DMS153 treated with DMSO at 0.1 percent for 48 hours (cell line): ENCODE measurements around the gene SLC19A1.
"Not testable (repeated sequence)": the region's sequence is repeated elsewhere in the genome, so short reads cannot be mapped to it uniquely, and the experiment has no call there.

Experiments
- DNase-seq: peaks from one replicate; lab custom pipeline; 2025; ENCODE audit not compliant: unreplicated experiment; lab: John Stamatoyannopoulos, UW

Gene SLC19A1

DNA sequence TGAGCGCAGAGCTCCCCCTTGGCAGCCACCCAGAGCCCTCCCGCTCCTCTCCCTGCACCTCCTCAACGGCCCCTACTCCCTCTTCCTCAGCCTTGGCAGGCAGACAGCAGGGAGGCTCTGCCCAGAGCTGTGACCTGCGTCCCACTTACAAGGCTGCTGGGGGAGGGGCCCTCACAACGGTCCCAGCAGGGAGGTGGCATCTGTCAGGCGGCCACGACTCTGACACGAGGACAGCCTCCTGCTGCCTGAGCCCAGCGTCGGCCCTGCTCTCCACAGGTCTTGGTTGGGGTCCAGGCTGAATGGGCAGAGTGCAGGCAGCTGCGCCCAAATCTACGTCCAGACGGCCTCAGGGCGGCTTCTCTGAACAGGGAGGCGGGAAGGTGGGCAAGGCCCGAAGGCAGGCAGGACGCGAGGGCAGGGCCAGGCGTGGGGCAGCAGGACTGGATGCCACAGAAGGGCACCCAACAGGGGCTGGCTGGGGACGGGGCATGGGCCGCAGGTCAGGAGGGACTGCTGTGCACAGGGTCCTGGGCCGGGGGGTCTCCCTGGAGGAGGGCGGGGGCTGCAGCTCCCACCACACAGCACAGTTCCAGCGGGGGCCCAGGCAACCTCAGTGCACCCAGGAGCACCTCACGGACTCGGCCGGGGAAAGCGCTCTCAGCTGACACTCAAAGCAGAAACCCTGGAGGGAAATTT, 7.5 kb downstream of the SLC19A1 start:
- no peak for DNase-seq

DNA sequence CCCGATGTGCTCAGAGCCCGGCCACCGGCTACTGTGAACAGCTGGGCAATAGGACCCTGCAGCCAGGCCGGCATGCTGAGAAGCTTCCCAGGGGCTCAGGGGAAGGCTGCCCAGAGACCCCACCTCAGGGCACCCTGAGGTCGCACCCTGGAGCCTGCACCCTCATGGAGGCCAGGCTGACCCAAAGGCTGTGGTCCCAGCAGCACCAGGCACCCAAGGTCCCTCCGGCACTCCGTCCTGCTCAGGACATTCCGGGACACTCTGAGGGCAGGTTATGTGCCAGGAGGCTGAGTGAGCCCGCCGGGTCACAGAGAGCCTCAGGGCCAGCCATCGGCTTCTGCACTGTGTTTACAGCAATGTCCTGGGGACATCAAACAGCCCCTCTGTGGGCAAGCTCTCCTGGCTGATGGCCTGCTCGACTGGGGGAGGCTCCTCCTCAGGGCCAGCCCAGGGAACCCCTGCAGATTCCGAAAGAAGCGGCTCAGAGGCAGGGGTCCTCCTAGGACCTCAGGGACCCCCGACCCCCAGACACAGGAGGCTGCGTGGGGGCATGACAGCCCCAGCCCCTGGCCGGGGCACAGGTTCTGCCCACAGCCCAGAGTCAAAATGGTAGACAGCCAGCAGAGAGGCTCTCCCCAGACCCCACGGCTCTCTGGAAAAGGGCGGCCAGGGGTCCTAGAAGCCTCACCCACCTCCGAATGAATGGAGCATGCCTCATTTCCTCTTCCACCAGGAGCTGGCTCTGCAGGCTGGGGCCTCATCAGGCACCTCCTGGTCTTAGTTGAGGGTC, 8.2 kb downstream of the SLC19A1 start:
- no peak for DNase-seq

DNA sequence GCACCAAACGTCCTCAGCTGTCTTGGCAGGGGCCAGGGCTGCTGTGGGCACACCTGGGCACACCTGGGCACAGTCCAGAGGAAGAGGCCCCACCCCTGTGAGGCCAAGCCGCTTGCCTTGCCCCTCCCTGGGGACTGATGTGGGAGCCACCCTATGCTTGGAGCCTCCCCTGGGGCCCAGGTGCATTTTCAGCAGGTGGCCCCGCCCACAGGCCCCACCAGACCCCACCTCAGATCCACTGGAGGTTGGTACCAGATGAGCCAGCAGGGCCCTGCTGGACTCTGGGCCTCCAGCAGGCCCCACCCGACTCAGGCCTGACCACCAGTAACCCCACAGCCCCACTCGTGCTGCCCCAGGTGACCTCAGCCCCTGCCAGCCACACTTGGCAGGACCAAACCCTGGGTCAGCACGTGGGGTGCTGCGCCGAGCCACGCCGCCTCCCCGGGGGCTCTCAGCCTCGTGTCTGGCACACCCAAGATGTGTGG, 8.8 kb downstream of the SLC19A1 start:
- no peak for DNase-seq

DNA sequence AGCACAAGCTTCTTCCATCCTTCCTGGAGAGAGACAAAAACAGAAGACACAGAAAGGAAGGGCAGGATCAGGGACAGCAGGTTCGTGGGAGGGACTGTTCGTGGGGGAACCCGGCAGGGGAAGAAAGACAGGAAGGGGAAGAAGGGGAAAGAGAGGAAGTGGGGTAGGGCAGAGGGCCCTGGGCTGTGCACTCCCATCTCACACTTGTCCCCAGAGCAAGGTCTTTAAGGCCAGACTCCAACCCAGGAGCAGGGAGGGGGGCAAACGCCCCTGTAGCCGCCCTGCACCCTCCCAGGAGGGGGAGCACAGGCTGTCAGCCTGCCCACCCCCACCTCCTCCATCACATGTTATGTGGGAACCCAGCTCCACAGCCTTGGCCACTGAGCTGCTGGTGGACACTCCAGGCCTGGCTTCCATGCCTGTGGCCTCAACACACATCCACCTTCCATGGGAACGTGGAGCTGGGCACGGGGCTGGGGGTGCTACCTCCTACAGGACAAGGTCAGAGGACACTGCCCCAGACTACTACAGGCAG, 9.3 kb downstream of the SLC19A1 start:
- DNase-seq: no peak

DNA sequence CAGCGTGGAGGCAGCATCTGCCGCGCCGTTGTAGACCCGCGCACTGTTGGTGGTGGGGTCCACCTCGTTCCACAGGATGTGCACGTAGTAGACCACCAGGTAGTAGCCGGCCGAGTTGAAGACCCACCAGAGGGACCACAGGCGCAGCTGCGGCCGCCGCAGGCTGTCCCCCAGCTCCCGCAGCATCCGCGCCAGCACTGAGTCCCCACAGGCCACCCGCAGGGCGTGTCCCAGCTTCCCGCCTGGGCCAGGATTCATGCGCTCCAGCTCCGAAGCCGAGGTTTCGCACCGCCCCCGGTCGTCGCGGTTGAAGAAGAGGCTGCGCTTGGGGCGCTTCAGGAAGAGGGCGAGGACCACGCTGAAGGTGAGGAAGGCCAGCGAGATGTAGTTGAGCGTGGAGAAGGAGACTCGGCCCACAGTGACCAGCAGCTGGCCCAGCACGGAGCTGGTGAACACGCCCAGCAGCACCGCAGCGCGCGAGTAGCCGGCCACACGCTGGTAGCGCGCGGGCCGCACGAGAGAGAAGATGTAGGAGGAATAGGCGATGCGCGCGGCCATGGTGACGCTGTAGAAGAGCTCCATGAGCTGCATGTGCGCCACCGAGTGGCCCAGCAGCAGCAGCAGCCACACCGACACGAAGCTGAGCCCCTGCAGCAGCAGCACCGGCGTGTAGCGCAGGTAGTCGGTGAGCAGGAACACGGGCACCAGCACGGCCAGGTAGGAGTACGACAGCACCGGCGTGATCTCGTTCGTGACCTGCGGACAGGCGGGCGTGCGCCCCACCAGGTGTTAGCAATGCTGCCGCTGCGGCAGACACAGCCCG, 10.6 kb downstream of the SLC19A1 start:
- DNase-seq: no peak

DNA sequence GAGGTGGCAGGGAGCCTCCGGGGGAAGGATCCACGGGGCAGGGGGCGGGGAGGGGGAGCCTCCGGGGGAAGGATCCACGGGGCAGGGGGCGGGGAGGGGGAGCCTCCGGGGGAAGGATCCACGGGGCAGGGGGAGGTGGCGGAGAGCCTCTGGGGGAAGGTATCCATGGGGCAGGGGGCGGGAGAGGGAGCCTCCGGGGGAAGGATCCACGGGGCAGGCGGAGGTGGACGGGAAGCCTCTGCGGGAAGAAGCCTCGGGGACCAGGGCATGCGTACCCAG, 11.2 kb downstream of the SLC19A1 start:
- DNase-seq: not testable (repeated sequence)

DNA sequence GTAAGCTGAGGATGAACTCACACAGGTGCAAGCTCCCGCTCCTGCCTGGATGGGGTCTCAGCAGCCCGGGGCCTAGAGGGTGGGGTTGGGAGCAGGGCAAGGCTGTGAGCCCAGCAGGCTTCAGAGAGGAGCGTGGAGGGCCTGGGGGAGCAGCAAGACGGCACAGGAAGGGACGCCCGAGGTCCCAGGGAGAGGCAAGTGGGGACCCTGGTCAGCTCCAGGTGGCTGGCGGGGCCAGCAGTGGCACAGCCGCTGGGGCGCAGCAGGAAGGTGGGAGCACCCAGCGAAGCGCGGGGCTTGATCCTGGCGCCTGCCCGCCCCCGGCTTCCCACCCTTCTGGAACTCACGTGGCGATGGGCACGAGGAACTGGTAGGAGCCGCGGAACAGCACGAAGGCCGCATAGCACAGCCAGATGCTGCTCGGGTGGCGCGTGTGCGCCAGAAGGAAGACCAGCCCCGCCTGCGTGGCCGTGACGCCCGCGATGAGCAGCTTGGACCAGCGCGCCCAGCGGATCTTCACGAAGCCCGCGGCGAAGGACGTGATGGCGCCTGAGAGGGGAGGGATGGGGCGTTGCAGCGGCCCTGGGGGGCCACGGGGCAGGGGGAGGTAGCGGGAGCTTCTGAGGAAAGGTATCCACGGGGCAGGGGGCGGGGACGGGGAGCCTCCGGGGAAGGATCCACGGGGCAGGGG, 11.7 kb downstream of the SLC19A1 start:
- DNase-seq: no peak

DNA sequence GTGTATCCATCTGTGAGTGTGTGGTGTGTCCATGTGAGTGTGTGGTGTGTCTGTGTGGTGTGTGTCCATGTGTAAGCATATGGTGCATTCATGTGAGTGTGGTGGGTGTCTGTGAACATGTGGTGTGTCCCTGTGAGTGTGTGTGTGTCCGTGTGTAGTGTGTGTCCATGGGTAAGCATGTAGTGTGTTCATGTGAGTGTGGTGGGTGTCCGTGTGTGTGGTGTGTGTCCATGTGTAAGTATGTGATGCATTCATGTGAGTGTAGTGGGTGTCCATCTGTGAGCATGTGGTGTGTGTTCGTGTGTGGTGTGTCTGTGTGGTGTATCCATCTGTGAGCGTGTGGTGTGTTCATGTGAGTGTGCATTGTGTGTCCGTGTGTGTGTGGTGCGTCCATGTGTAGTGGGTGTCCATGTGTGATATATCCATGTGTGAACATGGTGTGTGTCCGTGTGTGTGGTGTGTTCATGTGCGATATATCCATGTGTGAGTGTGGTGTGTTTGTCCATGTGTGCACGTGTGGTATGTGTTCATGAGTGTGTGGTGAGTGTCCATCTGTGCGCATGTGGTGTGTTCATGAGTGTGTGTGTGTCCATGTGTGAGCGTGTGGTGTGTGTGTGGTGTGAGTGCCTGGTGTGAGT, 12.3 kb downstream of the SLC19A1 start:
- no peak for DNase-seq

DNA sequence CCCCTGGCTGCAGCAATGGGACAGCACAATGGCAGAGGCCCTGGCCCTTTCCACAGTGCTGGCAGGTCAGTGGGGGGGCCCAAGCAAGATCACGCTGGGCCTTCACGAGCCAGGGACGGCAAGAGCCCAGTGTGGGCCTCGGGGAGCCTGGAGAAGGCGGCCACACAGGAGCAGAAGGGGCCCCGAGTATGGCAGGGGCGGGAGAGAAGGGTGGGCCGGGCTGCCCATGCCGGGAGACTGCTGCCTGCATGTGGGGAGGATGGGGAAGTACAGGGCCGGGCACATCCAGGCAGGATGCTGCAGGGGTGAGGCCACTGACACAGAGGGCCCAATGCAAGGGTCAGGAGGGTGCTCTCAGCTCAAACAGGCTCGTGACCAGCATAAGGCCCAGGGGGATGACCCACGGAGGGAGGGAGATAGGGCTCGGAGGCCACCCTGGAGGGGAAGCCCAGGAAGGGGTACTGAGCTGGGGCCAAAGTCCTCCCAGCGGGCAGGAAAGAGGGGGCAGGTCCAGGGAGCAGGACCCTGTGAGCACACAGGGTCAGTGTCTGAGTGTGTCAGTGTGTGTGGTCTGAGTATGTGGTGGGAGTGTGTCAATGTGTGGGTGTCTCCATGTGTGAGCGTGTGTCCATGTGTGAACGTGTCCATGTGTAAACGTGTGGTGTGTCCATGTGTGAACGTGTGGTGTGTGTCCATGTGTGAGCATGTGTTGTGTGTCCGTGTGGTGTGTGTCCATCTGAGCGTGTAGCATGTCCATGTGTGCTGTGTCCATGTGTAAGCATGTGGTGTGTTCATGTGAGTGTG, 13.1 kb downstream of the SLC19A1 start:
- DNase-seq: no peak

DNA sequence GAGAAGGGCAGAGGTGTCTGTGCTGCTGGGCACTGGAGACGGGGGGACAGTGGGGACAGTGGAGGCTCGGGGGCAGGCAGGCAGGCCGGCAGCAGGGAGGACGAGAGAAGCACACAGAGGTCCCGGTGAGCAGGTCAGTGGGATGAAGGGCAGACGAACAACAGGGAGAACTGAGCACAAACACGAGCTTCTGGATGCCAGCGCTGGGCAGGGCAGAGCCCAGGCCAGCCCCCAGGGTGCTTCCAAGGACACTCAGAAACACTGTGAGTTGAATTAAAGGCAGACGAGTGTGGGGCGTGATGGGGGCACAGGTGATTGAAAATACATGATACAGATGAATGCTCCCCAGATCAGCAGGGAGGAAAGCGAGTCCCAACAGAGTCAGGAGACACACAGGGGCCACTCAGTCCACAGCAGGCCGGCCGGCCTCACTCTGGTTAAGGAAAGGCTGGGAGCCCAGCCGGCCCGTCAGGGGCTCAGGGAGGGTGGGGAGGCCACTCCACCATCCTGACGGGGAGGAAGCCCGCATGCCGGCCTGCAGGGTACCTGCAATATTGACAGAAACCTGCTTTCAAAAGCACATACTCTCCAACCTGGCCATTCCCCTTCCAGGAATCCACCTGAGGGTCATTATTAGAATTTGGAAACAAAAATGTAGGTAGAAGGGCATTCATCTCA, 14.1 kb downstream of the SLC19A1 start:
- no peak for DNase-seq

DNA sequence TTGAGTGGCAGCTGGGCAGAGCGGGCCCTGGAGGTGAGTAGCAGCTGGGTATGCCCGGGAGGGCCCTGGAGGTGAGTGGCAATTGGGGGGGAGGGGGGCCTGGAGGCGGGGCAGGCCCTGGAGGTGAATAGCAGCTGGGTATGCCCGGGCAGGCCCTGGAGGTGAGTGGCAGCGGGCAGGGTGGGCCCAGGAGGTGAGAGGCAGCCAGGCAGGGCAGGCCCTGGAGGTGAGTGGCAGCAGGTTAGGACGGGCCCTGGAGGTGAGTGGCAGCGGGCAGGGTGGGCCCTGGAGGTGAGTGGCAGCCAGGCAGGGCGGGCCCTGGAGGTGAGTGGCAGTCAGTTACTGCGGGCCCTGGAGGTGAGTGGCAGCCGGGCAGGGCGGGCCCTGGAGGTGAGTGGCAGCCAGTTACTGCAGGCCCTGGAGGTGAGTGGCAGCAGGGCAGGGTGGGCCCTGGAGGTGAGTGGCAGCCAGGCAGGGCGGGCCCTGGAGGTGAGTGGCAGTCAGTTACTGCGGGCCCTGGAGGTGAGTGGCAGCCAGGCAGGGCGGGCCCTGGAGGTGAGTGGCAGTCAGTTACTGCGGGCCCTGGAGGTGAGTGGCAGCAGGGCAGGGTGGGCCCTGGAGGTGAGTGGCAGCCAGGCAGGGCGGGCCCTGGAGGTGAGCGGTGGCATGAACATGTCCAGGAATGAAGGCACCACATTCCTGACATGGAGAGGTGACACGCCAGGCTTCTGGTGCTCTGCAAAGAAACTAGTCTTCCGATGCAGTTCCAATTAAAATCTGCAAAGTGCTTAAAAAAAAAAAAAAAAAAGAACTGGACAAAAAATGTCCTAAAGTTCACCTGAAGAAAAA, 14.9 kb downstream of the SLC19A1 start:
- DNase-seq: not testable (repeated sequence)

DNA sequence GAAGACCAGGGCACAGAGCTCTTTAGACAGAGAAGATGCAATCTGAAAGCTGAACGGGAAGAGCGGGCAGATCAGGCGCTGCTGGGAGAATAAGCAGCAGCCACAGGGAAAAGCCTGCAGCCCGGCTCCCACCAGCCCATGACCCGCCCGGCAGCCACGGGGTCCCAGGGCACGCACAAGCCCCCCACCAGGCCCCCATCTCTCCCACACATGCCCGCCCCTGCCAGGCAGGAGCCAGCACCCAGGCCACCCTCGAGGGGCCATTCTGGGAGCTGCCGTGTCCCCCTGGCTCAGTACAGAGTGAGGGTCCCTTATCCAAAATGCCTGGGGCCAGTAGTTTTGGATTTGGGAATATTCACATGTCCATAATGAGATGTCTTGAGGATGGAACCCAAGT, 16.3 kb downstream of the SLC19A1 start:
- DNase-seq: no peak

DNA sequence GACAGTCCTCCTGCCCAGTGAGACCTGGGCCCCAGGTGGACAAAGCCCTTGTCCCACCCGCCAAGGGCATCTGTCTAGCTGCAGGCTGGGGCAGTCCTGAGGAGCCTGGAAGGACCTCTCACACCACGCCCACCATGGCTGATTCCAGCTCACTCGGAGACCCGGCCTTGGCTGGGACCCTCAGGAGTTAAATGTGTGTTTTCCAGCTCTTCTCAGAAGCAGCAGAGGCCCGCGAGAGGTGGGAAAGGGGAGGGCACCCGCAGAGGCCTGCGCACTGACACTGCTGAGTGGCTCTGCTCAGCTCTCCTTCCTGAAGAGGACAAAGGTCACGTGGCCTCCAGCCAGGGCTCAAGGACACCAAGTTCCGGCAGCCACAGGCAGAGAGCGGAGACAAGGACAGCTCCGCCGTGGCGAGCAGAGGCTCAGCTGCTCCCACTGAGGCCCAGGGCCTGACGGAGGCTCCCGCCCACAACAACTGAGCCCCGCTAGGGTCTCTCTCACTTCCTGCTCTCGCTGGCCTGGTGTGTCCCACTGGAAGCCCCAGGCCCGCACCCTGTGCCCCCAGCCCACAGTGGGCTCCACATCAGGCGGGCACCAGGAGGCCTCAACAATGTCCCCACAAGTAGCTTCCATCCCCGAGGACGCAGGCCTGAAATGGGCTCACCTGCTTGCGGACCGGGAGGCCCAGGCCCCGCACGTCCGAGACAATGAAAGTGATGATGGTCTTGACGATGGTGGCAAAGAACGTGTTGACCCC, 16.9 kb downstream of the SLC19A1 start:
- no peak for DNase-seq

DNA sequence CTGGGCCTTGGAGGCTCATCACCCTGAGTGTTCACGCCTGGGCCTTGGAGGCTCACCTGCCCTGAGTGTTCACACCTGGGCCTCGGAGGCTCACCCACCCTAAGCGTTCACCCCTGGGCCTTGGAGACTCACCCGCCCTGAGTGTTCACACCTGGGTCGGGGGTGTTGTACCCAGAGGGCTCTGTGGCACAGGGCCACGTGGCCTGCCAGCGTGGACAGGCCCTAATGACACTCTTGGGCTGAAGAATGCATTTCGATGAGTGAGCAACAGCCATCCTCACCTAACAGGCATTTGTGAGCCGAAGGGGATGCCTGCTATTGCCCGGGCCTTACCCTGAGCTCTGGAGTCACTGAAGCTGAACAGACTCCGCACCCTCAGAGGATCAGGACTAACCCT, 17.5 kb downstream of the SLC19A1 start:
- DNase-seq: no peak

DNA sequence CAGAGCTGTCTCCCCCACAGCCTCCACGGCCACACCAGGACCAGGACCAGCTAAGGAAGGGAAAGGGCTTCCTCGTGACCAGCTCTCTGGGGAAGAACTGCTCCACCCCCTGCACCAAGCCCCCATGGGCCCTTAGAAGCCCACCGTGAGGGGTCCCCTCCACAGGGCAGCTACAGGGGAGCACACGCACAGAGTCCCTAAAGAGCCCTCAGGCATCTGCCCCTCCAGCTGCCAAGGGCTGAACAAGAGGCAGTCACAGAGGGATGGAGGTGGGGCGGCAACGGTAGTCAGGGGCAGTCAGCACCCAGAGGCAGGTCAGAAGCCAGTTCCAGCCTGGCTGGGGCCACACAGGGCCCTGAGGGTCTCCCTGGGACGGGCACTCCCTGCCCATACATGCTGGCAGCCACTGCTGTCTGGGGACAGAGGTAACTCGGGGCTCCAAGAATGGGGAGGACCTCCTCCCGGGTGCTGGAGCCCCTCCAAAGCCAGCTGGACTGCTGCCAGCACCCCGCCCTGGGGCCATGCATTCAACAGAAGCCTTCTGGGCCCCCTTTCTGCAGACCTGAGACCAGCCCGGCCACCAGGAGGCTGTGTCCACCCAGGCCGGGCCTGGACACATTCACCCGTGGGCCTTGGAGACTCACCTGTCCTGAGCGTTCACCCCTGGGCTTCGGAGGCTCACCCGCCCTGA, 18.7 kb downstream of the SLC19A1 start:
- no peak for DNase-seq

DNA sequence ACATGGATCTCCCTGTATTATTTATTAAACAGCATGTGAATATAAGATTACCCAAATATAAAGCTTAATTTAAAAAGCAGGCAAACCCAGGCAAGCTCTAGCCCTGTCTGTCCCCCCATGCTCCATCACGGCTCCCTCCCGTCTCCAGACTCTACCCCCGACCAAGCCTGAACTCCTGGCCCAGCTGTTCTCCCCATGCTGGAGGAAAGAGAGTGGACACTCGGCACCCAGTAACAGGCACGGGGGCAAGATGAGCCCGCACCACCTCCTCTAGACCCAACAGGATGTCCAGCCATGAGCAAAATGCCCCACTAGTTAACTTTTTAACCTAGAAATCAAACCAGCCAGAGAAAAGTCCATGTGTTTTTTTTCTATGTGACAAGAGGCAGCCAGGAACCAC, 19.3 kb downstream of the SLC19A1 start:
- DNase-seq: no peak

DNA sequence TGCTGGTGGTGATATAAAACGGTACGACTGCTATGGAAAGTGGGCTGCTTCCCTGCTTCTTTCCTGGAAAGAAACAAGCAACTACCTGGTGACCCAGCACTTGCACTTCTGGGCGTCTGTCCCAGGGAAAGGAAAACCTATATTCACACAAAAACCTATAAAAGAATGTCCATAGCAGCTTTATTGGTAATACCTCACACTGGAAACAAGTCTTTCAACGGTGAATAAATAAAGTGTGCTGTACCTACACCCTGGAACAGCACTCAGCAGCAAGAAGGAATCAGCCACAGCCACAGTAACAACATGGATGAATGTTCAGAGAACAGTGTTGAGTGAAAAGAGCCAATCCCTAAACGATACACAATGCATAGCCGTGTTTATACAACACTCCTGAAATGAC, 19.9 kb downstream of the SLC19A1 start:
- no peak for DNase-seq
